AG04450 (cell line): Measurements from ENCODE around the gene SLC12A1. TPM values are rescaled to one million over a fixed set of nuclear protein-coding genes. Genes with fewer than 3 reads are reported as not detected.

Source experiments
- CTCF ChIA-PET: fragments of 300-600, 350-600 bp; formaldehyde crosslinking; extraction: SDS; loops from one replicate; lab custom pipeline; 2022; ENCODE audit warnings: antibody characterized with exemption, inconsistent platforms; lab: Charles Lee
- POLR2A ChIA-PET: fragments of 350-600 bp; formaldehyde crosslinking; extraction: SDS; loops from one replicate; lab custom pipeline; 2021; ENCODE audit warnings: antibody characterized with exemption, inconsistent platforms; lab: Yijun Ruan, JAX
- DNase-seq: peaks from one replicate; pipeline ENCODE4 v3.0.0-alpha.2; 2011; ENCODE audit warnings: low read depth, low spot score
- H3K27ac ChIP-seq: one replicate; pipeline ENCODE4 v1.5.1; 2012; ENCODE audit warnings: low read depth, low read length, control low read depth
- H3K27me3 ChIP-seq: one replicate; pipeline ENCODE4 v1.6.0; 2012; ENCODE audit warnings: low read length; ENCODE audit not compliant: control insufficient read depth, insufficient read depth
- H3K4me3 ChIP-seq: 2 replicates; pipeline ENCODE4 v1.5.1; 2011; ENCODE audit warnings: mild to moderate bottlenecking, low read depth, low read length, control low read depth
- H3K9me3 ChIP-seq: 2 replicates; pipeline ENCODE4 v1.5.1; 2012; ENCODE audit warnings: low read length; ENCODE audit not compliant: control insufficient read depth, insufficient read depth
- polyA plus RNA-seq: library from polyadenylated mRNA; depleted of rRNA; stranded (reverse); fragments of >200 nt; gene quantifications from 2 replicates; pipeline ENCODE4 v1.2.3, GENCODE V29; 2011
- TF ChIP-seq, protein P1 (sequence below): IDR thresholded peaks from 2 replicates; pipeline ENCODE4 v1.5.1; 2011; ENCODE audit warnings: low read depth, low read length, control low read depth, inconsistent platforms

SLC12A1 gene
- polyA plus RNA-seq, 1 experiment: not detected

DNA sequence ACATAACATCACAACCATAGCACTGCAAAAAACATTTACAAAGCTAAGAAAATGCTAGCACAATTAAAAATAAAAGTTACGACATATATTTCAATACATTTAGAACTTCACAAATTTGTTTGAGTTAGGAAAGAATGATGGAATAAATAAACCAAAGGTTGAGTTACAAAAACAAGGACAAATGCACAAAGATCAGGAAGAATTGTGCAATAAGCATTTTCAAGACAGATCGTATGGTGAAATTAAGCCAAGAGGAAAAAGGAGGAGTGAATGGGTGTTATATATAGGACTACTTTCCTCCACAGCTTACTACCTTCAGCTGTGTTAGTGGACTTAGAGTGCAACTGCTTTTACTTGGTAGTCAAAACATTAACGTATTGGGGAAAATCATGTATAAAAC lies 20.6 kb upstream of the SLC12A1 start:
- H3K4me3 ChIP-seq: no peak overlapping the region
- ChIA-PET CTCF (no interaction called here), POLR2A (no interaction called here)
- no peaks in the 10 kb centered on the region for H3K9me3 ChIP-seq
- DNase-seq: no peak
- TF ChIP-seq, protein P1, sequence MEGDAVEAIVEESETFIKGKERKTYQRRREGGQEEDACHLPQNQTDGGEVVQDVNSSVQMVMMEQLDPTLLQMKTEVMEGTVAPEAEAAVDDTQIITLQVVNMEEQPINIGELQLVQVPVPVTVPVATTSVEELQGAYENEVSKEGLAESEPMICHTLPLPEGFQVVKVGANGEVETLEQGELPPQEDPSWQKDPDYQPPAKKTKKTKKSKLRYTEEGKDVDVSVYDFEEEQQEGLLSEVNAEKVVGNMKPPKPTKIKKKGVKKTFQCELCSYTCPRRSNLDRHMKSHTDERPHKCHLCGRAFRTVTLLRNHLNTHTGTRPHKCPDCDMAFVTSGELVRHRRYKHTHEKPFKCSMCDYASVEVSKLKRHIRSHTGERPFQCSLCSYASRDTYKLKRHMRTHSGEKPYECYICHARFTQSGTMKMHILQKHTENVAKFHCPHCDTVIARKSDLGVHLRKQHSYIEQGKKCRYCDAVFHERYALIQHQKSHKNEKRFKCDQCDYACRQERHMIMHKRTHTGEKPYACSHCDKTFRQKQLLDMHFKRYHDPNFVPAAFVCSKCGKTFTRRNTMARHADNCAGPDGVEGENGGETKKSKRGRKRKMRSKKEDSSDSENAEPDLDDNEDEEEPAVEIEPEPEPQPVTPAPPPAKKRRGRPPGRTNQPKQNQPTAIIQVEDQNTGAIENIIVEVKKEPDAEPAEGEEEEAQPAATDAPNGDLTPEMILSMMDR: no peak
- no peak overlapping the region for H3K27ac ChIP-seq
- no peaks in the 10 kb centered on the region for H3K27me3 ChIP-seq

DNA sequence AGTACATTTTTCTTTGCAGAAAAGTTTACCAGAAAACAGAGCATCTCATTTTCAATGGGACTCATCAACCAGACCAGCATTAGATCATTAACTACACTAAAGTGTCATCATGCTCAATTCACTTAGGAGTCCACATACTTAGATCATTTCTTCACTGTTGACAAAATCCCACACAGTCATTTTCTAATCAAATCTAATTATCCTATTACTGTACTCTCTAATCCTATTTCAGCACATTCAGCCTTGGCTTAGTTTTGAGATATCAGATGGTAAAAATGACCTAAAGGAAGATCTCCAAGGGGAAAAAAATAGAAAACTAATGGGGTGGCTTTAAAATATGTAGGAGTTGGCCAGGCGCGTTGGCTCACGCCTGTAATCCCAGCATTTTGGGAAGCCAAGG lies 19.8 kb upstream of the SLC12A1 start:
- Histone ChIP-seq H3K27ac (no peak overlapping the region), H3K9me3 (no peaks in the 10 kb centered on the region), H3K4me3 (no peak overlapping the region), H3K27me3 (no peaks in the 10 kb centered on the region)
- TF ChIP-seq, protein P1: no peak
- ChIA-PET CTCF (no interaction called here), POLR2A (no interaction called here)
- no peak for DNase-seq

DNA sequence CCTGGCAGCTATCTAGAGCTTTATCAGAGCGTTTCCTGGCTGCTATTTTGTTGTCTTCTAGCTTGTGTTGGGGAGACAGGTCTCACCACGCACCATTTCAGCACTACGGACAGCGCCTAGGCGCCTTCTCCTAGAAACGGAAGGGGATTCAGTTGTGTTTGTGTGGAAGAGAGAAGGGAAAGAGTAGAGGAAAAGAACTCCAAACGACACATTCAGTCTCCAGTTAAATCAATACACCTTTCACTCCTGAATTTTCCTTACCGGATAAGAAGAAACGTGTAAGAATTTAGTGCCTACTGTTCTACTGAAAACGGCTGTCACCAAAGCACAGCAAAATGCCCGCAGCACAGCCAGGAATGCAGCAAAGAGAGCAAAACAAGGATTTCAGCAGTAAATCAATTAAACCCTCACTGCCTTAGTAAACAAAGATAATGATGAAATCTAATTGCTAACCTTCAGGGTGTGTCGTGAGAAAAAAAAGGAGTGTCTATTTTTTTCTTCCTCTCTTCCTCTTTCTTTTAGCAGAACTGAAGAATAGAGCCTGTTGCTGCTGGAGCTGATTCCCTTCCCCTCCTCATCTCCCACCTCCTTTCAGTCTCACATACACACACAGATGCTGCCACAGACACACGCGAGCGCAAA lies 15.0 kb upstream of the SLC12A1 start:
- DNase-seq: peak; percentile 24
- Histone ChIP-seq H3K4me3 (no peak overlapping the region; the same call in 1 of the 2 replicates), H3K9me3 (no peaks in the 10 kb centered on the region), H3K27ac (no peak overlapping the region), H3K27me3 (no peaks in the 10 kb centered on the region)
- POLR2A ChIA-PET: no interaction called here
- CTCF ChIA-PET: no interaction called here
- TF ChIP-seq, protein P1: no peak

DNA sequence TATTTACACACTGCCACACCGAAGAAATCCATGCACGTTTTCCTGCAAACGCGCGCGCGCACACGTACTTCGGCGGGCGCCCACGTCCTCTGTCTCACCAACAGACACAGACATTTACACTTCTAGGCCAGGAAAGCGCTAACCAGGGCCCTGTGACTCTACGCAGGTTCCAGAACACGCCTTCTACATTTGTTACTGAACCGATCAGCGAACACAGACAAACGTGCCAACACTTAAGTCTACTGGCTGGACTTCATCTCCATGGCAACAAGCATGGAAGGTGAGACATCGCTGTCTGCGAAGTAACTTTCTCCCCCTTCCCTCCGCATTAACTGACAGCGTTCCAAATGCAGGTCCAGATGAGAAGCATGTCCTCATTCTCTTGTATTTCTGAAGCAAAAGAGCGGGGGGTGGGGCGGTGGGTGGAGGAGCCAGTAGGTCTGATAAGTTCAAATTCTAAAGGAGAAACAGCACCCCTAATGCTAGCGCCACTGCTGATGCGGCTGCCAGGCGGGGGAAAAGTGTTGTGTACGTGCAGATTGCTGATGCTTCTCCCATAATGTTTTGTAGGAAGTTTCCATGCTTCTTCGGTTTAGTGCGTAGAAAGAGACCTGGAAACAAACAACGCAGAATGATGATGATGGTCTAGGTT lies 14.4 kb upstream of the SLC12A1 start, which contains the start of gene CTXN2:
Gene CTXN2, plus strand, starts transcription at position 92 of the 652 bp plus-strand sequence. CDS start 9,636 bp downstream, outside the sequence.
- DNase-seq: no peak
- Histone ChIP-seq H3K27me3 (no peaks in the 10 kb centered on the region), H3K27ac (no peak within 1 kb of the TSS), H3K9me3 (no peaks in the 10 kb centered on the region), H3K4me3 (no peak within 1 kb of the TSS; the same call in 1 of the 2 replicates)
- ChIA-PET CTCF (no interaction called here), POLR2A (no interaction called here)
- TF ChIP-seq, protein P1: no peak

DNA sequence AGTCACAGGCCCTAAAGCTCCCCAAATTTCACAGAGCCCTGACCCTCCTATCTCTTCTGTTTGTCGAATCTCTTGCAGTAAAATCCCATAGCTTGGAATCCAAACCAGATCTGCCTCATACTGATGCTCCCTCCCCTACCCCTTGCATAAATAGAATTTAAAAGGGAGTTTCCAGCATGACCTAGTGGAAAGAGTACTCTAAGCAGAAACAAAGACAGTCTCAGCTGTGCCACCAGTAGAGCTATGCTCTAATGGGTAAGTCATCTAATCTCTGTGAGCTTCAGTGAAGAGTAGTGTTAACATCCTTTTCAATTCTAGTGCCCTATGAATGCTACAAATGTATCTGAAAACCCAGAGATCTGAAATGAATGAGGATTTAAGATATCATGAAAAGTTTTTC lies 4.0 kb upstream of the SLC12A1 start:
- Histone ChIP-seq H3K9me3 (no peaks in the 10 kb centered on the region), H3K27me3 (peaks cover 2% of the 10 kb centered on the region), H3K27ac (no peak overlapping the region), H3K4me3 (no peak overlapping the region)
- TF ChIP-seq, protein P1: no peak
- DNase-seq: no peak
- CTCF ChIA-PET: interaction anchor here (1.6 kb wide), 1 partner anchor 35 kb away, joined by 3 read pairs; no protein-coding TSS in a partner anchor
- POLR2A ChIA-PET: no interaction called here
